ENCODE measurements around the gene DSP. TPM values are rescaled to one million over a fixed set of nuclear protein-coding genes. Genes with fewer than 3 reads are reported as not detected.
A peak's percentile ranks its signal among the peaks of the same experiment; 100 is the strongest.

Gene DSP
- polyA plus RNA-seq, 1 donor (not counting 4 experiments of a cell fraction or from before 2014, with no cell fraction given): 255 TPM

- Histone ChIP-seq H3K4me1 (ENCODE audit: control insufficient read depth, extremely low read depth, insufficient read depth, low read length) (peaks cover 47% of the 10 kb centered on the region), H3K9ac (ENCODE audit: control insufficient read depth, extremely low read depth, insufficient read depth, low read length) (peak overlapping the region; percentile 98), H3K9me3 (ENCODE audit: control insufficient read depth, low read depth, low read length) (no peaks in the 10 kb centered on the region), H3K4me2 (ENCODE audit: control insufficient read depth, extremely low read depth, insufficient read depth, low read depth, low read length) (peak overlapping the region; percentile 95), H4K20me1 (ENCODE audit: control insufficient read depth, extremely low read depth, insufficient read depth, low read length) (peaks cover 26% of the 10 kb centered on the region), H3K27me3 (ENCODE audit: control insufficient read depth, extremely low read depth, insufficient read depth, low read length) (no peaks in the 10 kb centered on the region), H3K36me3 (ENCODE audit: control insufficient read depth in 2 of 2, extremely low read depth in 1 of 2, insufficient read depth in 2 of 2, low read length in 2 of 2) (peaks cover 1 to 26% of the 10 kb centered on the region in 2 experiments), H3K27ac (ENCODE audit: control insufficient read depth, insufficient read depth, low read length) (peak overlapping the region; percentile 97), H3K4me3 (ENCODE audit: control insufficient read depth in 2 of 3, extremely low read depth in 1 of 3, insufficient read depth in 2 of 3, low read depth in 1 of 3, low read length in 3 of 3) (peak overlapping the region; percentile 66 to 98 (median 97)), H2AFZ (ENCODE audit: control insufficient read depth, low read length) (no peak overlapping the region), H3K79me2 (ENCODE audit: control insufficient read depth, insufficient read depth, low read length) (peaks cover 80% of the 10 kb centered on the region), H3K9me1 (ENCODE audit: control insufficient read depth, extremely low read depth, insufficient read depth, low read length) (no peaks in the 10 kb centered on the region)
- DNase-seq (ENCODE audit: low read depth, low spot score) (no peak), FAIRE-seq (no peak)
- dilution Hi-C loops (cut with MboI; ENCODE audit: extremely low pct_ligation_motif_present, low sequenced_read_pairs): no loop called here
- TF ChIP-seq EZH2 (IDR thresholded peaks at IDR 0.05; ENCODE audit: low read length) (no peak), CTCF (optimal IDR thresholded peaks at IDR 0.05 in 1 of 3, IDR thresholded peaks at IDR 0.05 in 1 of 3, conservative IDR thresholded peaks at IDR 0.05 in 1 of 3; ENCODE audit: extremely low read depth in 1 of 3, insufficient read depth in 2 of 3, low read length in 3 of 3) (no peak)
Measured at GRCh38 chr6:7544597-7544996, 3.1 kb downstream of the DSP start.

GRCh38 chr6:7545316-7546019 is 4.0 kb downstream of the DSP start:
- H3K4me3 ChIP-seq (ENCODE audit: control insufficient read depth in 2 of 3, extremely low read depth in 1 of 3, insufficient read depth in 2 of 3, low read depth in 1 of 3, low read length in 3 of 3): peak overlapping the region; percentile 66 to 98 (median 97)
- TF ChIP-seq EZH2 (IDR thresholded peaks at IDR 0.05; ENCODE audit: low read length) (no peak), CTCF (optimal IDR thresholded peaks at IDR 0.05 in 1 of 3, IDR thresholded peaks at IDR 0.05 in 1 of 3, conservative IDR thresholded peaks at IDR 0.05 in 1 of 3; ENCODE audit: extremely low read depth in 1 of 3, insufficient read depth in 2 of 3, low read length in 3 of 3) (no peak)
- H3K27ac ChIP-seq (ENCODE audit: control insufficient read depth, insufficient read depth, low read length): peak overlapping the region; percentile 97
- H3K4me2 ChIP-seq (ENCODE audit: control insufficient read depth, extremely low read depth, insufficient read depth, low read depth, low read length): peak overlapping the region; percentile 95
- dilution Hi-C loops (cut with MboI; ENCODE audit: extremely low pct_ligation_motif_present, low sequenced_read_pairs): no loop called here
- peaks cover 26% of the 10 kb centered on the region for H4K20me1 ChIP-seq (ENCODE audit: control insufficient read depth, extremely low read depth, insufficient read depth, low read length)
- H3K36me3 ChIP-seq (ENCODE audit: control insufficient read depth in 2 of 2, extremely low read depth in 1 of 2, insufficient read depth in 2 of 2, low read length in 2 of 2): peaks cover 1 to 26% of the 10 kb centered on the region in 2 experiments
- H3K79me2 ChIP-seq (ENCODE audit: control insufficient read depth, insufficient read depth, low read length): peaks cover 81% of the 10 kb centered on the region
- no peak overlapping the region for H2AFZ ChIP-seq (ENCODE audit: control insufficient read depth, low read length)
- H3K4me1 ChIP-seq (ENCODE audit: control insufficient read depth, extremely low read depth, insufficient read depth, low read length): peaks cover 49% of the 10 kb centered on the region
- peak overlapping the region; percentile 98 for H3K9ac ChIP-seq (ENCODE audit: control insufficient read depth, extremely low read depth, insufficient read depth, low read length)
- H3K9me1 ChIP-seq (ENCODE audit: control insufficient read depth, extremely low read depth, insufficient read depth, low read length): no peaks in the 10 kb centered on the region
- DNase-seq (ENCODE audit: low read depth, low spot score): no peak
- H3K9me3 ChIP-seq (ENCODE audit: control insufficient read depth, low read depth, low read length): no peaks in the 10 kb centered on the region
- FAIRE-seq: no peak
- no peaks in the 10 kb centered on the region for H3K27me3 ChIP-seq (ENCODE audit: control insufficient read depth, extremely low read depth, insufficient read depth, low read length)

Measured in keratinocyte (primary cell).